ENCODE results near the gene HOXD12.

Gene HOXD12

GRCh38 chr2:176139661-176140512, 40.3 kb downstream of the HOXD12 start:
- H3K9ac ChIP-seq (ENCODE audit: low read length in 5 of 5), result peak overlapping the region in 4 of 5 donors; percentile 16 to 79 (median 70)

GRCh38 chr2:176140513-176141317, 41.1 kb downstream of the HOXD12 start:
- Histone ChIP-seq H3K27me3 (ENCODE audit: control insufficient read depth in 5 of 5, insufficient read depth in 4 of 5, low read length in 5 of 5) (peaks cover 0 to 43% (median 5%) of the 10 kb centered on the region in 5 donors), H3K9ac (ENCODE audit: low read length in 5 of 5) (peak overlapping the region in 4 of 5 donors; percentile 16 to 75 (median 64)), H3K4me1 (ENCODE audit: control insufficient read depth in 5 of 5, insufficient read depth in 5 of 5, low read length in 5 of 5) (peaks cover 5 to 57% (median 52%) of the 10 kb centered on the region in 5 donors), H3K9me3 (ENCODE audit: control insufficient read depth in 5 of 5, low read length in 5 of 5) (no peaks in the 10 kb centered on the region), H3K27ac (ENCODE audit: low read depth, low read length) (peak overlapping the region; percentile 72), H3K4me3 (ENCODE audit: low read depth in 1 of 5, low read length in 5 of 5) (peak overlapping the region; percentile 60 to 77 (median 69)), H3K36me3 (ENCODE audit: control insufficient read depth in 5 of 5, insufficient read depth in 5 of 5, low read length in 5 of 5) (no peaks in the 10 kb centered on the region)

More at GRCh38 chr2:176139661-176140512, 40.3 kb downstream of the HOXD12 start:
- Histone ChIP-seq H3K4me3 (ENCODE audit: low read depth in 1 of 5, low read length in 5 of 5) (peak overlapping the region; percentile 60 to 84 (median 69)), H3K36me3 (ENCODE audit: control insufficient read depth in 5 of 5, insufficient read depth in 5 of 5, low read length in 5 of 5) (no peaks in the 10 kb centered on the region), H3K27me3 (ENCODE audit: control insufficient read depth in 5 of 5, insufficient read depth in 4 of 5, low read length in 5 of 5) (peaks cover 0 to 49% (median 5%) of the 10 kb centered on the region in 5 donors), H3K4me1 (ENCODE audit: control insufficient read depth in 5 of 5, insufficient read depth in 5 of 5, low read length in 5 of 5) (peaks cover 6 to 64% (median 61%) of the 10 kb centered on the region in 5 donors), H3K27ac (ENCODE audit: low read depth, low read length) (peak overlapping the region; percentile 77), H3K9me3 (ENCODE audit: control insufficient read depth in 5 of 5, low read length in 5 of 5) (no peaks in the 10 kb centered on the region)

- H3K9ac ChIP-seq (ENCODE audit: low read length in 5 of 5), result no peak overlapping the region
- no peak overlapping the region for H3K27ac ChIP-seq (ENCODE audit: low read depth, low read length)
- H3K36me3 ChIP-seq (ENCODE audit: control insufficient read depth in 5 of 5, insufficient read depth in 5 of 5, low read length in 5 of 5), result no peaks in the 10 kb centered on the region
- H3K27me3 ChIP-seq (ENCODE audit: control insufficient read depth in 5 of 5, insufficient read depth in 4 of 5, low read length in 5 of 5), result peaks cover 0 to 41% (median 0%) of the 10 kb centered on the region in 5 donors
- H3K9me3 ChIP-seq (ENCODE audit: control insufficient read depth in 5 of 5, low read length in 5 of 5), result no peaks in the 10 kb centered on the region
- peaks cover 5 to 47% (median 37%) of the 10 kb centered on the region in 5 donors for H3K4me1 ChIP-seq (ENCODE audit: control insufficient read depth in 5 of 5, insufficient read depth in 5 of 5, low read length in 5 of 5)
- H3K4me3 ChIP-seq (ENCODE audit: low read depth in 1 of 5, low read length in 5 of 5), result no peak overlapping the region
These were observed 42.7 kb downstream of the HOXD12 start for GRCh38 chr2:176142281-176142680.

GRCh38 chr2:176145085-176145969, 45.7 kb downstream of the HOXD12 start:
- no peak overlapping the region for H3K4me3 ChIP-seq (ENCODE audit: low read depth in 1 of 5, low read length in 5 of 5)
- no peak overlapping the region for H3K27ac ChIP-seq (ENCODE audit: low read depth, low read length)
- H3K9ac ChIP-seq (ENCODE audit: low read length in 5 of 5), result no peak overlapping the region
- no peaks in the 10 kb centered on the region for H3K9me3 ChIP-seq (ENCODE audit: control insufficient read depth in 5 of 5, low read length in 5 of 5)
- H3K36me3 ChIP-seq (ENCODE audit: control insufficient read depth in 5 of 5, insufficient read depth in 5 of 5, low read length in 5 of 5), result peaks cover 0 to 6% (median 4%) of the 10 kb centered on the region in 5 donors
- peaks cover 0 to 32% (median 3%) of the 10 kb centered on the region in 5 donors for H3K27me3 ChIP-seq (ENCODE audit: control insufficient read depth in 5 of 5, insufficient read depth in 4 of 5, low read length in 5 of 5)
- peaks cover 3 to 19% (median 13%) of the 10 kb centered on the region in 5 donors for H3K4me1 ChIP-seq (ENCODE audit: control insufficient read depth in 5 of 5, insufficient read depth in 5 of 5, low read length in 5 of 5)

GRCh38 chr2:176146101-176146500, 46.5 kb downstream of the HOXD12 start:
- peaks cover under 1 to 12% (median 5%) of the 10 kb centered on the region in 5 donors for H3K4me1 ChIP-seq (ENCODE audit: control insufficient read depth in 5 of 5, insufficient read depth in 5 of 5, low read length in 5 of 5)
- H3K4me3 ChIP-seq (ENCODE audit: low read depth in 1 of 5, low read length in 5 of 5), result no peak overlapping the region
- H3K27ac ChIP-seq (ENCODE audit: low read depth, low read length), result no peak overlapping the region
- no peak overlapping the region for H3K9ac ChIP-seq (ENCODE audit: low read length in 5 of 5)
- H3K9me3 ChIP-seq (ENCODE audit: control insufficient read depth in 5 of 5, low read length in 5 of 5), result no peaks in the 10 kb centered on the region
- H3K27me3 ChIP-seq (ENCODE audit: control insufficient read depth in 5 of 5, insufficient read depth in 4 of 5, low read length in 5 of 5), result peaks cover 0 to 24% (median 3%) of the 10 kb centered on the region in 5 donors
- peaks cover 0 to 10% (median 4%) of the 10 kb centered on the region in 5 donors for H3K36me3 ChIP-seq (ENCODE audit: control insufficient read depth in 5 of 5, insufficient read depth in 5 of 5, low read length in 5 of 5)

GRCh38 chr2:176146645-176147044, 47.0 kb downstream of the HOXD12 start:
- no peak overlapping the region for H3K9ac ChIP-seq (ENCODE audit: low read length in 5 of 5)
- no peak overlapping the region for H3K27ac ChIP-seq (ENCODE audit: low read depth, low read length)
- H3K27me3 ChIP-seq (ENCODE audit: control insufficient read depth in 5 of 5, insufficient read depth in 4 of 5, low read length in 5 of 5), result peaks cover 0 to 21% (median 3%) of the 10 kb centered on the region in 5 donors
- peaks cover 0 to 10% (median 4%) of the 10 kb centered on the region in 5 donors for H3K36me3 ChIP-seq (ENCODE audit: control insufficient read depth in 5 of 5, insufficient read depth in 5 of 5, low read length in 5 of 5)
- H3K4me3 ChIP-seq (ENCODE audit: low read depth in 1 of 5, low read length in 5 of 5), result no peak overlapping the region
- H3K4me1 ChIP-seq (ENCODE audit: control insufficient read depth in 5 of 5, insufficient read depth in 5 of 5, low read length in 5 of 5), result peaks cover 0 to 10% (median 3%) of the 10 kb centered on the region in 5 donors
- H3K9me3 ChIP-seq (ENCODE audit: control insufficient read depth in 5 of 5, low read length in 5 of 5), result no peaks in the 10 kb centered on the region

- H3K9ac ChIP-seq (ENCODE audit: low read length in 5 of 5), result no peak overlapping the region
- no peak overlapping the region for H3K27ac ChIP-seq (ENCODE audit: low read depth, low read length)
- H3K4me3 ChIP-seq (ENCODE audit: low read depth in 1 of 5, low read length in 5 of 5), result no peak overlapping the region
- peaks cover 0 to 10% (median 3%) of the 10 kb centered on the region in 5 donors for H3K4me1 ChIP-seq (ENCODE audit: control insufficient read depth in 5 of 5, insufficient read depth in 5 of 5, low read length in 5 of 5)
- peaks cover 0 to 10% (median 4%) of the 10 kb centered on the region in 5 donors for H3K36me3 ChIP-seq (ENCODE audit: control insufficient read depth in 5 of 5, insufficient read depth in 5 of 5, low read length in 5 of 5)
- H3K9me3 ChIP-seq (ENCODE audit: control insufficient read depth in 5 of 5, low read length in 5 of 5), result no peaks in the 10 kb centered on the region
- H3K27me3 ChIP-seq (ENCODE audit: control insufficient read depth in 5 of 5, insufficient read depth in 4 of 5, low read length in 5 of 5), result peaks cover 0 to 21% (median 3%) of the 10 kb centered on the region in 5 donors
These were observed 47.7 kb downstream of the HOXD12 start for GRCh38 chr2:176147210-176147799.

GRCh38 chr2:176147800-176148496, 48.4 kb downstream of the HOXD12 start:
- Histone ChIP-seq H3K9ac (ENCODE audit: low read length in 5 of 5) (no peak overlapping the region), H3K27me3 (ENCODE audit: control insufficient read depth in 5 of 5, insufficient read depth in 4 of 5, low read length in 5 of 5) (peaks cover 0 to 16% (median 3%) of the 10 kb centered on the region in 5 donors), H3K9me3 (ENCODE audit: control insufficient read depth in 5 of 5, low read length in 5 of 5) (no peaks in the 10 kb centered on the region), H3K4me1 (ENCODE audit: control insufficient read depth in 5 of 5, insufficient read depth in 5 of 5, low read length in 5 of 5) (peaks cover 0 to 5% (median 2%) of the 10 kb centered on the region in 5 donors), H3K36me3 (ENCODE audit: control insufficient read depth in 5 of 5, insufficient read depth in 5 of 5, low read length in 5 of 5) (peaks cover 0 to 17% (median 10%) of the 10 kb centered on the region in 5 donors), H3K27ac (ENCODE audit: low read depth, low read length) (no peak overlapping the region), H3K4me3 (ENCODE audit: low read depth in 1 of 5, low read length in 5 of 5) (no peak overlapping the region)
